IPS DF 4.7 (cell line): ENCODE data around the gene SEMA5B.

Source experiments
- DNase-seq: peaks from one replicate; pipeline ENCODE4 v3.0.0-alpha.2; 2013; ENCODE audit warnings: low spot score; ENCODE audit errors: extremely low read depth

Gene SEMA5B

GRCh38 chr3:122996038-122996580, 31.5 kb downstream of the SEMA5B start:
- DNase-seq = no peak

GRCh38 chr3:122994954-122995353, 32.6 kb downstream of the SEMA5B start:
- no peak for DNase-seq

- no peak for DNase-seq
Observed at GRCh38 chr3:122993124-122993978, 34.2 kb downstream of the SEMA5B start.

- DNase-seq = no peak
Observed at GRCh38 chr3:122992676-122993075, 34.9 kb downstream of the SEMA5B start.

- no peak for DNase-seq
Observed at GRCh38 chr3:122992133-122992532, 35.4 kb downstream of the SEMA5B start.

- DNase-seq = no peak
Observed at GRCh38 chr3:122991236-122991985, 36.2 kb downstream of the SEMA5B start.

- no peak for DNase-seq
Observed at GRCh38 chr3:122989856-122990575, 37.5 kb downstream of the SEMA5B start.

- DNase-seq = no peak
Observed at GRCh38 chr3:122988508-122988907, 39.1 kb downstream of the SEMA5B start.

- no peak for DNase-seq
Observed at GRCh38 chr3:122987736-122988319, 39.7 kb downstream of the SEMA5B start.

- DNase-seq = no peak
Observed at GRCh38 chr3:122987231-122987630, 40.3 kb downstream of the SEMA5B start.

GRCh38 chr3:122986693-122987179, 40.8 kb downstream of the SEMA5B start:
- DNase-seq = no peak

GRCh38 chr3:122985539-122985938, 42.0 kb downstream of the SEMA5B start:
- DNase-seq = no peak

GRCh38 chr3:122984650-122985049, 42.9 kb downstream of the SEMA5B start:
- no peak for DNase-seq

- DNase-seq = no peak
Observed at GRCh38 chr3:122984007-122984406, 43.6 kb downstream of the SEMA5B start.

- DNase-seq = no peak
Observed at GRCh38 chr3:122982216-122983185, 45.1 kb downstream of the SEMA5B start.

GRCh38 chr3:122979211-122979610, 48.4 kb downstream of the SEMA5B start:
- no peak for DNase-seq

- no peak for DNase-seq
Observed at GRCh38 chr3:122978569-122978968, 49.0 kb downstream of the SEMA5B start.

GRCh38 chr3:122977746-122978466, 49.7 kb downstream of the SEMA5B start:
- no peak for DNase-seq

GRCh38 chr3:122975924-122976293, 51.7 kb downstream of the SEMA5B start:
- DNase-seq = no peak
